ENCODE data around the gene C16orf95.
A peak's percentile ranks its signal among the peaks of the same experiment; 100 is the strongest.
"Not testable (repeated sequence)": the region's sequence is repeated elsewhere in the genome, so short reads cannot be mapped to it uniquely, and the experiment has no call there.

Gene C16orf95

DNA sequence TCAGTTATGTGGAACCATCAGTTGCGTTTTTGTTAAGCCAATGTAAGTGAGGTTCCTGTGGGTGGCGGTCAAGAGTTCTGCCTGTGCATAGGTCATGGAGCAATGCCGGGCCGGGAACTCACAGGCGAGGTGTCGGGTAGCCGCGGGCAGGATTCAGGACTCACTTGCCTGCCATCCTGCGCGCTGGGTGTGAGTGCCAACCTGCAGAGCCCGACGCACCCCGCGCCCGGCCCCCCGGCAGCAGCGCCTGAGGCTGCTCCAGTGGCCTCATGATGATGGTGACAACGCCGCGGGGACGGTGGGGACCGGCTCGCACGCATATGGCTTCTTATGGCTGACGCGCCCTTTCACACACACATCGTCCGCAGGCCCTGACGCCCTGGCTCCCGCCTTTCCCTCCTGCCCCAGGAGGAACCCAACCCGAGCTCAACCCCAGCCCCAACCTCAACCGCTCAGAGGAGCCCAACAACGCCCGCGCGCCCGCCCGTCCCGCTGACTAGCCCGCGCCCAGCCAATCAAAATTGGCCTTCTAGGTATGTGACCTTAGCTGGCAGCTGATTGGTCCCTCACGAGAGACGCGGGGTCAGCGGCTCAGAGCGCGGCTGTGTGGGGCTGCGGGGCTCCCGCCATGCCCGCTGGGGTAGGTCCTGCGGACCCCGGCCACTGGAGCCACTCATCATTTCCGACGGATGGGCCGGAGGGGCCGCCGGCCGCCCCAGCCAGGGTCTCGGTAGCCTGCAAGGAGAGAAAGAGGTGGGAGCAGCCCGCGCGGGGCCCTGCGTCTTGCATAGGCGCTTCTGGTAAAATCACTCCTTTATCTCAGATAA lies at the start of gene C16orf95:
Gene C16orf95, minus strand, starts transcription at position 470 of the 827 bp plus-strand sequence. Its CDS starts 150 bp downstream, at position 320.
- DNase-seq = peak; percentile 93 to 95

- DNase-seq = no peak
These were observed 49.7 kb upstream of the C16orf95 start for GRCh38 chr16:87366930-87367329.

DNA sequence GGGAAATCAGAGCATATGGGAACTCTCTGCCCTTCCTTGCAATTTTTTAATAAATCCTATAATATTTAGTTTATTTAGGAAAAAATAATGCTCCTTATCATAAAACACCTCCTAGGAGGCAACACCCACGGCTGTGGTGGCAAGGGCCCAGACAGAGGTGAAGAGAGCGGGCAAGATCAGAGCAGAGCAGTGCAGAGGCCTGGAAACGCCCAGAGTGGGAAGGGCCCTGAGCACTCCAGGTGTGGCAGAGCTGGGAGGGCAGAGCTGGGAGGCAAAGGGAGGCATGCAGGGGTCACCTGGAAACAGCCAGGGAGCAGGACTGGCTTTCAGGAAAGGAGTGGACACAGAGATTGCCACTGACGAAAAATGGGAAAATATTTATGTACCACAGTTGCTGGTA lies 49.1 kb upstream of the C16orf95 start:
- DNase-seq = no peak

DNA sequence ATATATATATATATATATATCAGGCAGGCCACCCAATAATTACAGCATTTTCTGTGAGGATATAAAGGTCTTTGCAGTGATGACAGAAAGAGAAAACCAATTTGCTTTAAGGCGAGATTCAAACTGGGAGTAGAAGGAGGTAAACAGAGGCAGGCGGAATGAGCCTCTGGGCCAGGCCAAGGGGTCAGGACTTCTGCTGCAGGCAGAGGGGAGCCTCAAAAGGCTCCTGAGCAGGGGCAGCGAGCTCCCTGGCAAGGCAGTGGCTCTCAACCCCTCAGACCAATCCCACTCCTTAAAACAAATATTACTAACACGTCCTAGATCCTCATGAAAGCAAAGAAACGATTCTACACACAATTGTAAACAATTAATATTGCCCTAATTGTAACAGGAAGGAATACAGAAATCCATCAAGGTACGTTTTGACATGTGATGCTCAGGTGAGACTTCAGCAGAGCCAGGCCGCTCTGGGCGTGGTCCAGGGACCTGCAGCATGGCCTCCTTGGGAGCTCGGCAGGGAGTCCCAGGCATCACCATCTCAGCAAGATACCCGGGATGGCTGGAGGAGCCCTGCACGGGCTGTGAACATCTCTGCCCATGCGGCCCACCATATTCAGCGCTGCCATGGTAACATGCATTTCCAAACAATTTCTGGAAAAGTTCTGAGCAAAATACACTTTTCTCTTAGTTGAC lies 48.0 kb upstream of the C16orf95 start:
- DNase-seq = no peak

GRCh38 chr16:87363771-87364455 lies 46.7 kb upstream of the C16orf95 start:
- DNase-seq = no peak

GRCh38 chr16:87362828-87363559 lies 45.8 kb upstream of the C16orf95 start:
- not testable (repeated sequence) for DNase-seq

GRCh38 chr16:87361916-87362619 lies 44.9 kb upstream of the C16orf95 start:
- no peak for DNase-seq

GRCh38 chr16:87360862-87361610 lies 43.8 kb upstream of the C16orf95 start:
- DNase-seq = no peak

GRCh38 chr16:87359121-87359520 lies 41.9 kb upstream of the C16orf95 start:
- DNase-seq = no peak

DNA sequence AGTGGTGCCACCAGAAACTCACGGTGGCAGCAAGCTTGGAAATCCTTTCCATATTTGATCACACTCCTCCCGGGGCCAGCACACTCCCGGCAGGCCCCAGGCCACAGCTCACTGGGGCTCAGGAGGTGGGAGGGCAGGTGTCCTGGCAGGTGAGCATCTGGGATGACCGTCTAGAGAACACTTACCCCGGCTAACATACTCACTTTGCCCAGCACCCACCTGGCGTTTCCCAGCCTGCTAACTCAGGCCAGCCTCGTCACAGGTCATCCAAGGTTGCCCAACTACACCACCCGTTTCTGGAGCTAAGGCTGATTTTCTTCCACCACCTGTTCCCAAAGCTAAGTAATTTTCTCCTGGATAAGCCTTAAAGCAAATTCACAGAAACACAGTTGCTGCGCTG lies 41.5 kb upstream of the C16orf95 start:
- DNase-seq = no peak

DNA sequence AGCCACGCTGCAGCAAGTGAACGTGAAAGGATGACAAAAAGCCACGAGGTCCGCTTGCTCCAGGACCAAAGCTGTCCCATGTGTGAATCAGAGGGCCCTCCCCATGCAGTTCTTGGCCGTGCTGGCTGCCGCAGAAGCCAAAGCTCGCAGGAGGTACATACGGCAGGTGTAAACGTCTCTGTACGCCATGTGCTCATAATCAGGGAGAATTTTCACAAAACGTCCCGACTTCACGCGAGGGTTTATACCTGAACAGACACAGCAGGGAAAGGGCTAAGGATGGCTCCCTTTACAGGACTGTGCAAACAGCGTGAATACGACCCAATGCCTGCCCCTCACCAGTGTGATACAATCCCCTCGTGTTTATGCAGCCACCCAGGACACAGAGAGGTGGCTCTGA lies 41.1 kb upstream of the C16orf95 start:
- no peak for DNase-seq

- DNase-seq = no peak
These were observed 39.3 kb upstream of the C16orf95 start for GRCh38 chr16:87356491-87356853.

DNA sequence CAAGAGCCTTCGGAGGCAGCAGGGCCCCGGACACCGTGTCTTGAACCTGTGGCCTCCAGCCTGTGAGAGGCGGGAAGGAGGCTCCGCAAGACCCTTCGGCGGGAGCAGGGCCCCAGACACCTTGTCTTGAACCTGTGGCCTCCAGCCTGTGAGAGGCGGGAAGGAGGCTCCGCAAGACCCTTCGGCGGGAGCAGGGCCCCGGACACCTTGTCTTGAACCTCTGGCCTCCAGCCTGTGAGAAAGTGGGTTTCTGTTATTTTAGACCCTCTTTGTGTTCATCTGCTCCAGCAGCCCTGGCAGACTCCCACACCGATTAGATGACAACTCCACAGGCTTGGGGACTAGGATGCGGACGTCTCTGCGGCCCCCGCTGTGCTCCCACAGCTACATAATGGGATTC lies 36.4 kb upstream of the C16orf95 start:
- DNase-seq = no peak

DNA sequence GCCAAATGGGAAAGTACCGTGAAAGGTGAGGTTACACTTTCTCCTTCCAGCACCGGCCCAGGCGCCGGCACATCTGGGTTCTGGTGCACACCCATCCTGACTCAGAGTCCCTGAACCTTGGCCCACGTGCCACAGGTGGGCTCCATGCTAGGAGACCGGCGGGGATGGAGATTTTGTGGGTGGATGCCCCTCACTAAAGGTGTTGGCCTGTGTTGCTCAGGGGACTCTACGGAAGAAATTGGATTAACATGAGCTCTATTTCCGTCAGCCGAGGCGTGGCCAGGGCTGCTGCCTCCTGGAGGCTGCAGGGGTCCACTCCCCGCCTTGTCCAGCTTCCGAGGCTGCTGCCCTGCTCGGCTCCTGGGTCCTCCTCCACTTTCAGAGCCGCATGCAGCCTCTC lies 35.6 kb upstream of the C16orf95 start:
- DNase-seq = no peak

DNA sequence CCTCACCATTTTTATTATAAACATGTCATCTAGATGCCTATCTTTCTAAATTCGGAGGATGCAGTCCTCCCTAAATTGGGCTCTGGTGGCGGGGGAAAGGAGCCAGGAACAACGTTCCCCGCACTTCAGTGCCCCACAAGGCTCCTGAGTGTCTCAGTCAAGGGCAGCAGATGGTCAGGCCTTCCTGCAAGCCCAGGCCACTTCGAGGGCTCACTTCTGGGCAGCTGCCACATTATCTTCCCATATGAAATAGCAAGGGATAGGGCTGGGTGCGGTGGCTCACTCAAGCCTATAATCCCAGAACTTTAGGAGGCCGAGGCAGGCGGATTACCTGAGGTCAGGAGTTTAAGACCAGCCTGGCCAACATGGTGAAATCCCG lies 34.1 kb upstream of the C16orf95 start:
- DNase-seq = no peak

DNA sequence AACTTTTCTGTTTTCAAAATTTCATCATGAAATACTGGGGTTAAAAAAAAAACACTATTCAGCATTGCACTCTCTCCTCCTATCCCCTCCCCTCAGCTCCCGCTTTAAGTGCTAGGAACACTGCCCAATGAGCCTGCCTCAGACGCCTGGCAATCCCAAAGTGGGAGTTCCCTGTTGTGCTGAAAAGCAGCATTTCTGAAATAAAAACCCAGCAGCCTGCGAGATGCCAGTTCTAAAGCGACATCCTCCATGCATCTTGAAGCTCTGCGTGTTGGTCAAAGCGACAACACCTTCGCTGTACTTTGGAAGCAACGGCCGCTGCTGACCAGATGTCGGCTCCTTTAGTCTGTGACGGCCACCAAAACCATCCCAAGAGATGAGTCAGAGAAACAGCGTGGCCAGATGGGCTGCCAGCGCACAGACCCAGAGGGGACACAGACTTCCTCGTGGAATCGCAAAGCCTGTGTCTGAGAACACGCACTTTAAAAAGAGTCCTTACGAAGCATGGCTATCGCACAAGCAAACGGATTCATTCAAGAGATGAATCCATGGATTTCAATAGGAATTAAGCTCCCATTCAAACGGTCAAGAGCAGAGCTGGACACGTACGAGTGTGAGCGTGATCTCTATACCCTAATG lies 33.6 kb upstream of the C16orf95 start:
- DNase-seq = peak; percentile 19 to 56

DNA sequence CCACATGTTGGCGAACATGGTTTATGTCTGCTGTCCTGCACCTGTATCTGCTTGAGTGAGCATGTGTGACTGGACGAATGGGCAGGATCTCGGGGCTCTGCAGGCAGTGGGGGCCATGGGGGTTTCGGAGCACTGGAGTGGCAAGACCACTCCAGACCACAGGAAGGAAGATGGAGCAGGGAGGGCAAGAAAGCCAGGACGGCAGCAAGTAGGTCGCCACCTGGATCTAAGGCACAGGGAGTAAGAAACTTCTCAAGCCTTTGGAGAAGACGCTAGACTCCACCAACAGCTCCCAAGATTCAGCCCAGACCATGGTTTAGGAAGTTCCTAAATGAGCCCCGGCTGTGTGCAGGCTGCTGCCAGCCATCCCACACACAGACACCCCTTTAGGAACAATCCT lies 32.8 kb upstream of the C16orf95 start:
- no peak for DNase-seq

- DNase-seq = no peak
These were observed 31.5 kb upstream of the C16orf95 start for GRCh38 chr16:87348616-87349157.

- no peak for DNase-seq
These were observed 30.9 kb upstream of the C16orf95 start for GRCh38 chr16:87347932-87348615.

DNA sequence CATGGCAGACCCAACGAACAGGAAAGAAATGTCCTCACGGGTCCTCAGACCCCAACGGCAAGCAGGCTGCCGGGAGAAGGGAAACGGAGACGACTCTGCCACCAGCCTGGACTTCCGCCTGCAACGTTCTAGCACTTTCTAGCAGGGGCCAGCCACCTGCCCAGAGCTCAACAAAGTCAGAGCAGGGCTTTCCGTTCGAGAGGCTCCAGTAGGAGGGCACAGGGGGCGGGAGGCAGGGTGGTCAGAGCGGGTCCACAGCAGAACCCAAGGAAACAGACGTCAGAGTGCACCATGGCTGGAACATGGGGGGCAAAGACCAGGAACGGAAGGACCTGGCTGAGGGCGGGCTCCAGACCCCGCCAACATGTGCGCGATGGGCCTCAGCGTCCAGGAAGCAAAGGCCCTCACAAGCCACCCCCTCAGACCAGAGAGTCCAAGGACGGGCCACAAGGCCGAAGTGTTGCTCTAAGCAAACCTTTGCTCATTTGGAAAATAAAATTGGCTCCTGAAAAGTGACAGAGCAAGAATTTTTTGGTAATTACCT lies 29.4 kb upstream of the C16orf95 start:
- no peak for DNase-seq

Data from hippocampal formation (tissue), 2 donors.